GM18511 (cell line): ENCODE measurements around the gene STUB1.

ENCODE experiments used
- ATAC-seq: cut with Tn5 transposase; IDR thresholded peaks from one replicate; pipeline ENCODE4 v1.9.1; 2021; ENCODE audit warnings: mild to moderate bottlenecking, moderate library complexity; ENCODE audit not compliant: unreplicated experiment

STUB1 gene

GRCh38 chr16:662597-662996 is 17.6 kb upstream of the STUB1 start:
- ATAC-seq, result no peak

GRCh38 chr16:666572-666971 is 13.6 kb upstream of the STUB1 start:
- no peak for ATAC-seq

- no peak for ATAC-seq
Measured at GRCh38 chr16:667113-667779, 13.0 kb upstream of the STUB1 start.

GRCh38 chr16:667780-668518 is 12.3 kb upstream of the STUB1 start, which contains the start of gene RHOT2:
RHOT2 (plus strand) TSS chr16:668132; CDS start chr16:668200, 68 bp downstream.
- peak; percentile 85 for ATAC-seq

- no peak for ATAC-seq
Measured at GRCh38 chr16:668519-669171, 11.6 kb upstream of the STUB1 start.

GRCh38 chr16:669666-670065 is 10.5 kb upstream of the STUB1 start:
- no peak for ATAC-seq

GRCh38 chr16:670485-671352 is 9.5 kb upstream of the STUB1 start:
- no peak for ATAC-seq

GRCh38 chr16:671353-672131 is 8.7 kb upstream of the STUB1 start:
- no peak for ATAC-seq

GRCh38 chr16:672371-672770 is 7.8 kb upstream of the STUB1 start:
- no peak for ATAC-seq

- no peak for ATAC-seq
Measured at GRCh38 chr16:672851-673250, 7.4 kb upstream of the STUB1 start.

GRCh38 chr16:673399-673991 is 6.7 kb upstream of the STUB1 start:
- ATAC-seq, result no peak

GRCh38 chr16:674214-674881 is 5.9 kb upstream of the STUB1 start:
- no peak for ATAC-seq

GRCh38 chr16:674968-675883 is 5.0 kb upstream of the STUB1 start, which contains the start of gene RHBDL1:
RHBDL1 (plus strand) TSS chr16:675671; CDS start chr16:675791, 120 bp downstream.
- no peak for ATAC-seq

GRCh38 chr16:675884-676564 is 4.2 kb upstream of the STUB1 start:
- no peak for ATAC-seq

GRCh38 chr16:676565-676902 is 3.7 kb upstream of the STUB1 start:
- ATAC-seq, result no peak

- no peak for ATAC-seq
Measured at GRCh38 chr16:676913-677312, 3.3 kb upstream of the STUB1 start.

- ATAC-seq, result no peak
Measured at GRCh38 chr16:677316-678190, 2.7 kb upstream of the STUB1 start.
